ENCODE results near the gene LRRK1. TPM values are rescaled to one million over a fixed set of nuclear protein-coding genes. Genes with fewer than 3 reads are reported as not detected.

LRRK1 gene
- total RNA-seq, 2 experiments from 2014 or later, result 1.2 to 1.9 TPM

DNA sequence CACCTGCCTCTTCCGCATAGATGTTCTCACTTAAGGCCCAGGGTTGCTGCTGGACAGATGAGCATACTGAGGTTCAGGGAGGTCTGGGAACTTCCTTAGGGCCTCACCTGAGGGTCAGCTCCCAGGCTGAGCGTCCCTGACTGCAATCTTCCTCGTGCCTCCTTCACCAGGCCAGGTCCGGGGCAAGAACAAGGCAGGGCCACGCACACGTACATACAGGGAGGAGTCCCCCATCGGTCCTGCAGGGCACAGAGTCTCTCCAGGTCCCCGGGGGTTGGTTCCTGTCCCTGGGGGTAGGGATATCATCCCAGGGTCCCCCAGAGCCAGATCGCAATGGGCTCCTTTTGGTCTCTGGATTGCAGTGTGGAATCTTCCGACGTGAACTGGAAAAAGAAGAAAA, 130.1 kb downstream of the LRRK1 start:
- no peak for ATAC-seq
- H3K36me3 Mint-ChIP-seq, result no peaks in the 10 kb centered on the region
- no peak overlapping the region for H3K4me3 Mint-ChIP-seq
- no peaks in the 10 kb centered on the region for H3K4me1 Mint-ChIP-seq
- H3K27me3 Mint-ChIP-seq, result no peaks in the 10 kb centered on the region
- no peaks in the 10 kb centered on the region for H3K9me3 Mint-ChIP-seq (ENCODE audit: low read depth)
- peak; percentile 28 for DNase-seq
- no peak overlapping the region for H3K27ac Mint-ChIP-seq
- CTCF ChIA-PET, result no interaction called here

DNA sequence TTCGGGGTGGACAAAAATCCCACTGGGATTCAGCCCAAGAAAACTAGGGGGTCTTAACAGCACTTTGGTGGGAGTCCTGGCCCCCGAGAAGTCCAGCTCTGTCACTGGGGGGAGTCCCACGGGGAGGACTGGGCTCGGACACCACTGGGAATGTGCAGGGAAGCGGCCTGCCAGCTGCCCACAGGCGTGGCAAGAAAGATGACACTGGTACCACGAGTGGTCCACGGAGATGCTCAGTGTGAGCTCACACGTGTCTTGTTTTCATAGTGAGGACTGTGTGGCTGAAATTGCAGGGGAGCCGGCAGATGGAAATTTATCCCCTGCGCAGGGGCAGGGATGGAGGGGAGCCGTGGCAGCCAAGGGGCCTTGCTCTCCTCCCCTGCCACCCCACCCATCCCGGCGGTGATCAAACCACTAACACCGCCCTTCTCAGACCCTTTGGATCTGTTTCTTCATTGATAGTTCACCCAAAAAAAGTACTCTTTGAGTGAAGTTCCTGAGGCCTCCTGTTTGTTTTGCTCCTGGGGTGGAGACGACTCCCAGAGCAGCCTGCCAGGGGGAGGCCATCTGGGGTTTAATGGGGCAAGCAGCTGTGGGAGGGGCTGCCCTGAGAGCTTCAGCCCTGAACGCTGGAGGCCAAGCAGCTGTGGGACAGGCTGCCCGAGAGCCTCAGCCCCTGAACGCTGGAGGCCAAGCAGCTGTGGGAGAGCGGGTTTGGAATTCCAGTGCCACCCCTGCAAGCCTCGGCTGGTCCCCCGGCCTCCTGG, 130.9 kb downstream of the LRRK1 start:
- no peaks in the 10 kb centered on the region for H3K36me3 Mint-ChIP-seq
- H3K27me3 Mint-ChIP-seq, result no peaks in the 10 kb centered on the region
- no peak for ATAC-seq
- no peak overlapping the region for H3K4me3 Mint-ChIP-seq
- H3K27ac Mint-ChIP-seq, result no peak overlapping the region
- DNase-seq, result peak; percentile 25
- H3K4me1 Mint-ChIP-seq, result no peaks in the 10 kb centered on the region
- CTCF ChIA-PET, result no interaction called here
- H3K9me3 Mint-ChIP-seq (ENCODE audit: low read depth), result no peaks in the 10 kb centered on the region

- Mint-ChIP-seq H3K27me3 (no peaks in the 10 kb centered on the region), H3K27ac (no peak overlapping the region), H3K4me1 (no peaks in the 10 kb centered on the region), H3K36me3 (no peaks in the 10 kb centered on the region), H3K9me3 (ENCODE audit: low read depth) (no peaks in the 10 kb centered on the region), H3K4me3 (no peak overlapping the region)
- CTCF ChIA-PET, result no interaction called here
- DNase-seq, result peak; percentile 37
- ATAC-seq, result peak; percentile 16
Measured at GRCh38 chr15:101050623-101051290, 131.6 kb downstream of the LRRK1 start.

- ATAC-seq (no peak), DNase-seq (peak; percentile 37)
- no peaks in the 10 kb centered on the region for H3K4me1 Mint-ChIP-seq
- no peak overlapping the region for H3K4me3 Mint-ChIP-seq
- H3K27me3 Mint-ChIP-seq, result no peaks in the 10 kb centered on the region
- CTCF ChIA-PET, result no interaction called here
- no peaks in the 10 kb centered on the region for H3K36me3 Mint-ChIP-seq
- no peak overlapping the region for H3K27ac Mint-ChIP-seq
- no peaks in the 10 kb centered on the region for H3K9me3 Mint-ChIP-seq (ENCODE audit: low read depth)
Measured at GRCh38 chr15:101051291-101052030, 132.3 kb downstream of the LRRK1 start.

DNA sequence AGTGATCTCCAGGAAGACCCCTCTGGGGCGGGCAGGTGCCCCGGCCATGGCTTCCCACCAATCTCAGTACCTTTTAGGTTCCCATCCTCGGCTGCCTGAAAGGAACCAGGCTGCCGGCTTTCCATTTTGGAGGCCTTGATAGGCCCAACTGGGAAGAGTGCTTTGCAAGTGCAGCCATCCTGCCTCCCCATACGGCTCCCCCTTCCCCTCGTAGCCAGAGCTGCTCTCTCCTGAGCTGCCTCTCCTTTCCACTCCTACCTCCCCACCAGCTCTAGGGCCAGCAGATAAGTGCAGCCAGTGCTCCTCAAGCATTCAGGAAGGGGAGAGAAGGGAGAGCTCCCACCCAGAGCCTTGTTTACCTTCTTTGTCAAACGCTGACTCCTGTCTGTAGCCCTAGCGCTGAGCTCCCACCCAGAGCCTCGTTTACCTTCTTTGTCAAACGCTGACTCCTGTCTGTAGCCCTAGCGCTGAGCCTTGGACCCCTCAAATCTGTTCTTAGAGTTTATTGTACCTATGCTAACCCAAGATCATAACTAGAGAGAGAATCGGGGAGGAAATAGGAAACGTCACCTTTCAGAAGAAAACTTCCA, 133.0 kb downstream of the LRRK1 start:
- CTCF ChIA-PET, result no interaction called here
- H3K27me3 Mint-ChIP-seq, result peaks cover 1% of the 10 kb centered on the region
- DNase-seq (peak; percentile 37), ATAC-seq (no peak)
- H3K4me1 Mint-ChIP-seq, result no peaks in the 10 kb centered on the region
- H3K4me3 Mint-ChIP-seq, result no peak overlapping the region
- no peaks in the 10 kb centered on the region for H3K36me3 Mint-ChIP-seq
- no peak overlapping the region for H3K27ac Mint-ChIP-seq
- H3K9me3 Mint-ChIP-seq (ENCODE audit: low read depth), result no peaks in the 10 kb centered on the region

GRCh38 chr15:101052681-101053121, 133.5 kb downstream of the LRRK1 start:
- H3K4me3 Mint-ChIP-seq, result no peak overlapping the region
- CTCF ChIA-PET, result no interaction called here
- no peaks in the 10 kb centered on the region for H3K9me3 Mint-ChIP-seq (ENCODE audit: low read depth)
- no peak overlapping the region for H3K27ac Mint-ChIP-seq
- no peaks in the 10 kb centered on the region for H3K4me1 Mint-ChIP-seq
- ATAC-seq (no peak), DNase-seq (no peak)
- peaks cover 4% of the 10 kb centered on the region for H3K27me3 Mint-ChIP-seq
- H3K36me3 Mint-ChIP-seq, result no peaks in the 10 kb centered on the region

- CTCF ChIA-PET, result interaction anchor here (0.6 kb wide), 1 partner anchor 46 kb away, joined by 4 read pairs; no protein-coding TSS in a partner anchor
- DNase-seq, result peak; percentile 28
- no peak overlapping the region for H3K4me3 Mint-ChIP-seq
Measured at GRCh38 chr15:101053261-101053660, 134.1 kb downstream of the LRRK1 start.

GRCh38 chr15:101054116-101054515, 135.0 kb downstream of the LRRK1 start:
- H3K36me3 Mint-ChIP-seq, result no peaks in the 10 kb centered on the region
- CTCF ChIA-PET, result interaction anchor here (0.6 kb wide), 1 partner anchor 46 kb away, joined by 4 read pairs; no protein-coding TSS in a partner anchor
- DNase-seq, result peak; percentile 7

More at GRCh38 chr15:101053261-101053660, 134.1 kb downstream of the LRRK1 start:
- Mint-ChIP-seq H3K27me3 (peaks cover 4% of the 10 kb centered on the region), H3K36me3 (no peaks in the 10 kb centered on the region), H3K27ac (no peak overlapping the region), H3K9me3 (ENCODE audit: low read depth) (no peaks in the 10 kb centered on the region), H3K4me1 (no peaks in the 10 kb centered on the region)
- ATAC-seq, result no peak

GRCh38 chr15:101054991-101055390, 135.8 kb downstream of the LRRK1 start:
- Mint-ChIP-seq H3K4me3 (no peak overlapping the region), H3K9me3 (ENCODE audit: low read depth) (no peaks in the 10 kb centered on the region), H3K27ac (no peak overlapping the region), H3K36me3 (no peaks in the 10 kb centered on the region), H3K27me3 (peaks cover 10% of the 10 kb centered on the region), H3K4me1 (peaks cover under 1% of the 10 kb centered on the region)
- CTCF ChIA-PET, result interaction anchor here (1.5 kb wide), 1 partner anchor 203 kb away, joined by 4 read pairs; no protein-coding TSS in a partner anchor
- DNase-seq, result peak; percentile 21
- ATAC-seq, result no peak

More at GRCh38 chr15:101054116-101054515, 135.0 kb downstream of the LRRK1 start:
- H3K4me1 Mint-ChIP-seq, result no peaks in the 10 kb centered on the region
- ATAC-seq, result no peak
- no peak overlapping the region for H3K27ac Mint-ChIP-seq
- no peaks in the 10 kb centered on the region for H3K9me3 Mint-ChIP-seq (ENCODE audit: low read depth)
- no peak overlapping the region for H3K4me3 Mint-ChIP-seq
- peaks cover 4% of the 10 kb centered on the region for H3K27me3 Mint-ChIP-seq

- Mint-ChIP-seq H3K27ac (no peak overlapping the region), H3K4me3 (no peak overlapping the region), H3K27me3 (peaks cover 12% of the 10 kb centered on the region), H3K9me3 (ENCODE audit: low read depth) (no peaks in the 10 kb centered on the region), H3K4me1 (peaks cover 2% of the 10 kb centered on the region), H3K36me3 (no peaks in the 10 kb centered on the region)
- DNase-seq, result no peak
- ATAC-seq, result no peak
- CTCF ChIA-PET, result interaction anchor here (1.3 to 1.5 kb wide), 2 partner anchors 47 to 203 kb away, joined by 4 read pairs; no protein-coding TSS in a partner anchor
Measured at GRCh38 chr15:101055411-101055810, 136.3 kb downstream of the LRRK1 start.

GRCh38 chr15:101056366-101057334, 137.5 kb downstream of the LRRK1 start:
- peak; percentile 37 for DNase-seq
- no peak overlapping the region for H3K4me3 Mint-ChIP-seq
- H3K36me3 Mint-ChIP-seq, result no peaks in the 10 kb centered on the region
- no peaks in the 10 kb centered on the region for H3K9me3 Mint-ChIP-seq (ENCODE audit: low read depth)
- no peak for ATAC-seq
- no peak overlapping the region for H3K27ac Mint-ChIP-seq
- CTCF ChIA-PET, result interaction anchor here (1.3 to 1.5 kb wide), 2 partner anchors 48 to 201 kb away, joined by 4 read pairs; no protein-coding TSS in a partner anchor
- H3K27me3 Mint-ChIP-seq, result peaks cover 12% of the 10 kb centered on the region
- peaks cover 2% of the 10 kb centered on the region for H3K4me1 Mint-ChIP-seq

GRCh38 chr15:101057841-101058407, 138.8 kb downstream of the LRRK1 start:
- no peaks in the 10 kb centered on the region for H3K9me3 Mint-ChIP-seq (ENCODE audit: low read depth)
- H3K4me3 Mint-ChIP-seq, result no peak overlapping the region
- DNase-seq (peak; percentile 28), ATAC-seq (no peak)
- CTCF ChIA-PET, result no interaction called here
- peaks cover 12% of the 10 kb centered on the region for H3K27me3 Mint-ChIP-seq
- H3K4me1 Mint-ChIP-seq, result peaks cover 2% of the 10 kb centered on the region
- no peak overlapping the region for H3K27ac Mint-ChIP-seq
- no peaks in the 10 kb centered on the region for H3K36me3 Mint-ChIP-seq
